IMR-90 (cell line): ENCODE measurements around the gene MTHFS. TPM values are rescaled to one million over a fixed set of nuclear protein-coding genes. Genes with fewer than 3 reads are reported as not detected.
A peak's percentile ranks its signal among the peaks of the same experiment; 100 is the strongest.

ENCODE experiments used
- ATAC-seq: fragments of 200-7000 bp; cut with Tn5 transposase; 2 replicates; pipeline ENCODE4 v1.9.1; 2020; ENCODE audit warnings: low read depth, mild to moderate bottlenecking, moderate library complexity
- BruUV-seq: library from RNA; stranded (reverse); fragments of 400-500 nt; replicated peaks from 2 replicates; lab custom pipeline; 2021; lab: Mats Ljungman, UMichigan
- CTCF ChIA-PET: fragments of 300-600 bp; formaldehyde crosslinking; extraction: SDS; loops from one replicate; lab custom pipeline; 2021; ENCODE audit warnings: antibody characterized with exemption; lab: Yijun Ruan, JAX
- POLR2A ChIA-PET: fragments of 300-600 bp; sonication (Branson Sonifier 250); formaldehyde crosslinking; loops from one replicate; lab custom pipeline; 2022; ENCODE audit warnings: antibody characterized with exemption; ENCODE audit not compliant: unreplicated experiment; lab: Charles Lee
- DNase-seq: peaks from one replicate; pipeline ENCODE4 v3.0.0; 2013
- H2AFZ ChIP-seq: replicated peaks from 2 replicates; pipeline ENCODE3; 2013; ENCODE audit warnings: low read length, mild to moderate bottlenecking; ENCODE audit not compliant: poor library complexity
- H2AK5ac ChIP-seq: 2 replicates; pipeline ENCODE4 v1.6.1; 2013; ENCODE audit warnings: low read depth, low read length, inconsistent platforms
- H2AK9ac ChIP-seq: replicated peaks from 2 replicates; pipeline ENCODE3; 2013; ENCODE audit warnings: mild to moderate bottlenecking, low read depth, low read length, moderate library complexity; ENCODE audit not compliant: poor library complexity
- H2BK120ac ChIP-seq: 2 replicates; pipeline ENCODE4 v1.6.1; 2013; ENCODE audit warnings: low read depth, low read length, inconsistent platforms
- H2BK15ac ChIP-seq: 3 replicates; pipeline ENCODE4 v1.6.1; 2013; ENCODE audit warnings: low read depth, low read length, inconsistent platforms
- H2BK20ac ChIP-seq: 2 replicates; pipeline ENCODE4 v1.6.1; 2013; ENCODE audit warnings: low read depth, mild to moderate bottlenecking, inconsistent platforms, low read length, moderate library complexity
- H2BK5ac ChIP-seq: 2 replicates; pipeline ENCODE4 v1.6.1; 2013; ENCODE audit warnings: mild to moderate bottlenecking, low read depth, low read length, inconsistent platforms; ENCODE audit not compliant: poor library complexity, severe bottlenecking
- H3K14ac ChIP-seq: replicated peaks from 2 replicates; pipeline ENCODE4 v1.6.1; 2013; ENCODE audit warnings: low read depth, low read length, inconsistent platforms
- H3K18ac ChIP-seq: 2 replicates; pipeline ENCODE4 v1.6.1; 2013; ENCODE audit warnings: low read depth, low read length, control low read depth
- H3K23ac ChIP-seq: 2 replicates; pipeline ENCODE4 v1.6.1; 2013; ENCODE audit warnings: low read depth, low read length, inconsistent platforms
- H3K27ac ChIP-seq: 2 replicates; pipeline ENCODE4 v1.5.1; 2013; ENCODE audit warnings: mild to moderate bottlenecking, control low read depth, low read length; ENCODE audit not compliant: insufficient read depth
- H3K27me3 ChIP-seq: 2 replicates; pipeline ENCODE4 v1.6.1; 2013; ENCODE audit warnings: low read length; ENCODE audit not compliant: control insufficient read depth, insufficient read depth
- H3K36me3 ChIP-seq: 2 replicates; pipeline ENCODE4 v1.6.1; 2013; ENCODE audit warnings: low read length, mixed read lengths; ENCODE audit not compliant: control insufficient read depth, insufficient read depth
- H3K4ac ChIP-seq: 2 replicates; pipeline ENCODE4 v1.6.1; 2013; ENCODE audit warnings: low read depth, low read length, inconsistent platforms
- H3K4me1 ChIP-seq: 2 replicates; pipeline ENCODE4 v1.6.1; 2013; ENCODE audit warnings: low read length, mixed read lengths; ENCODE audit not compliant: control insufficient read depth, insufficient read depth
- H3K4me2 ChIP-seq: 2 replicates; pipeline ENCODE4 v1.6.1; 2013; ENCODE audit warnings: low read depth, mild to moderate bottlenecking, control low read depth, low read length, moderate library complexity
- H3K4me3 ChIP-seq: 2 replicates; pipeline ENCODE4 v1.5.1; 2013; ENCODE audit warnings: low read depth, mild to moderate bottlenecking, control low read depth, low read length, moderate library complexity; ENCODE audit not compliant: insufficient read depth
- H3K56ac ChIP-seq: 2 replicates; pipeline ENCODE4 v1.6.1; 2013; ENCODE audit warnings: low read length, inconsistent platforms; ENCODE audit not compliant: insufficient read depth; ENCODE audit errors: extremely low read depth
- H3K79me1 ChIP-seq, 2 experiments: 2 replicates each; pipeline ENCODE4 v1.6.1; 2013; ENCODE audit warnings: low read length in 2 of 2, inconsistent platforms in 1 of 2, low read depth in 1 of 2
- H3K9ac ChIP-seq: 2 replicates; pipeline ENCODE4 v1.6.1; 2013; ENCODE audit warnings: low read depth, low read length, control low read depth
- H3K9me1 ChIP-seq: 2 replicates; pipeline ENCODE4 v1.6.1; 2013; ENCODE audit warnings: low read length, inconsistent platforms; ENCODE audit not compliant: insufficient read depth
- H3K9me3 ChIP-seq: 2 replicates; pipeline ENCODE4 v1.6.1; 2013; ENCODE audit warnings: low read length; ENCODE audit not compliant: control insufficient read depth, insufficient read depth
- H4K20me1 ChIP-seq: 2 replicates; pipeline ENCODE4 v1.6.1; 2013; ENCODE audit warnings: low read length, inconsistent platforms; ENCODE audit not compliant: insufficient read depth
- H4K5ac ChIP-seq: 2 replicates; pipeline ENCODE4 v1.6.1; 2013; ENCODE audit warnings: mild to moderate bottlenecking, low read depth, low read length, control low read depth
- H4K8ac ChIP-seq, 2 experiments: 2 replicates each; pipeline ENCODE4 v1.6.1; 2013; ENCODE audit warnings: low read depth in 2 of 2, low read length in 2 of 2, control low read depth in 1 of 2, inconsistent platforms in 1 of 2
- H4K91ac ChIP-seq: 2 replicates; pipeline ENCODE4 v1.6.1; 2013; ENCODE audit warnings: low read depth, low read length, inconsistent platforms; ENCODE audit not compliant: insufficient read depth
- BHLHE40 ChIP-seq: fragments of 150-350 bp; IDR thresholded peaks from 2 replicates; pipeline ENCODE4 v1.6.1; 2016; ENCODE audit warnings: mild to moderate bottlenecking, low read depth, low read length
- CEBPB ChIP-seq: IDR thresholded peaks from 2 replicates; pipeline ENCODE4 v1.6.1; 2012; ENCODE audit warnings: low read depth, low read length, improper control_type of control experiment
- CHD1 ChIP-seq: IDR thresholded peaks from 2 replicates; pipeline ENCODE4 v1.6.1; 2012; ENCODE audit warnings: low read depth, low read length, improper control_type of control experiment
- FOS ChIP-seq: fragments of 150-350 bp; IDR thresholded peaks from 2 replicates; pipeline ENCODE4 v1.6.1; 2016; ENCODE audit warnings: low read depth, low read length
- MAZ ChIP-seq: IDR thresholded peaks from 2 replicates; pipeline ENCODE4 v1.6.1; 2012; ENCODE audit warnings: low read depth, mild to moderate bottlenecking, low read length, improper control_type of control experiment, moderate library complexity, borderline replicate concordance
- MXI1 ChIP-seq: IDR thresholded peaks from 2 replicates; pipeline ENCODE4 v1.6.1; 2012; ENCODE audit warnings: low read depth, mild to moderate bottlenecking, low read length, moderate library complexity, borderline replicate concordance
- NFE2L2 ChIP-seq: fragments of 150-350 bp; IDR thresholded peaks from 2 replicates; pipeline ENCODE4 v1.6.1; 2016; ENCODE audit warnings: low read depth, mild to moderate bottlenecking, low read length
- RCOR1 ChIP-seq: IDR thresholded peaks from 2 replicates; pipeline ENCODE4 v1.6.1; 2012; ENCODE audit warnings: mild to moderate bottlenecking, low read length, improper control_type of control experiment; ENCODE audit not compliant: insufficient replicate concordance
- RFX5 ChIP-seq: IDR thresholded peaks from 2 replicates; pipeline ENCODE4 v1.8.0; 2012; ENCODE audit warnings: low read depth, mild to moderate bottlenecking, low read length, moderate library complexity
- SMC3 ChIP-seq: fragments of 150-350 bp; IDR thresholded peaks from 2 replicates; pipeline ENCODE4 v1.6.1; 2016; ENCODE audit warnings: low read depth, mild to moderate bottlenecking, antibody characterized with exemption, low read length, moderate library complexity
- USF2 ChIP-seq: fragments of 150-350 bp; IDR thresholded peaks from 2 replicates; pipeline ENCODE4 v1.6.1; 2017; ENCODE audit warnings: mild to moderate bottlenecking, antibody characterized with exemption, low read length, low read depth
- WGBS, 2 experiments: methylation state at CpG; one replicate each; pipeline versions ENCODE4 v1.1.5 to v1.1.7; 2013; ENCODE audit warnings: missing lambda C conversion rate in 2 of 2; ENCODE audit not compliant: insufficient read length in 1 of 2; ENCODE audit errors: extremely low coverage in 2 of 2; 5-methylcytosine and 5-hydroxymethylcytosine counted together
- dilution Hi-C: fragments of 300-500 bp; cut with HindIII; formaldehyde crosslinking; loops from one replicate; pipeline ENCODE4 v1.14.3; 2018; ENCODE audit warnings: low sequenced_read_pairs; ENCODE audit not compliant: unreplicated experiment
- in situ Hi-C: fragments of 300-500 bp; cut with MboI; formaldehyde crosslinking; loops from 3 replicates; pipeline ENCODE4 v1.14.3; 2019; ENCODE audit warnings: low sequenced_read_pairs, inconsistent platforms, mixed read lengths
- intact Hi-C: fragments of 100-400 bp; cut with micrococcal nuclease; formaldehyde crosslinking; loops from 2 replicates; pipeline ENCODE4 v1.10.0; 2022
- polyA plus RNA-seq, 3 experiments: library from polyadenylated mRNA; depleted of rRNA; stranded (reverse); fragments of >200 nt; gene quantifications; 2 replicates each; pipeline ENCODE4 v1.2.3, GENCODE V29; 2012; ENCODE audit warnings: low replicate concordance in 1 of 3
- total RNA-seq: library from RNA; depleted of rRNA; stranded (reverse); fragments of >200 nt; gene quantifications from 2 replicates; pipeline ENCODE4 v1.2.3, GENCODE V29; 2012
- TF ChIP-seq, protein P1 (sequence below): fragments of 150-350 bp; IDR thresholded peaks from 2 replicates; pipeline ENCODE4 v1.6.1; 2016; ENCODE audit warnings: low read depth, mild to moderate bottlenecking, low read length, moderate library complexity, borderline replicate concordance

The MTHFS gene
- total and polyA plus RNA-seq, 2 of the 4 experiments (the other 2 are of a cell fraction), result 5.5 to 6.3 TPM

DNA sequence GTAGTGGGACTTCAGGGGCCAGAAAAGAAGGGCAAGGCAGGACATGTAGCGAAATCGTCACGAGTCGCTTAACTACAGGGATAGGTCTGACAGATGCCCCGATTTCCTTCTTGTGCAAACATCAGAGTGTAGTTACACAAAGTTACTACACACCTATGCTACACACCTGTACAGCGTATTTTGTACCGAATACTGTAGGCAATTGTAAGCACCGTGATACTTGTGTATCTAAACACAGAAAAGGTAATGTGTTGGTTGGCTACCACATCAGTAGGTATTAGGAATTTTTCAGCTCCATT, 515 bp upstream of the MTHFS start:
- Histone ChIP-seq H3K9me1 (peaks cover 7% of the 10 kb centered on the region), H4K8ac (peak overlapping the region; percentile 71 to 96), H4K20me1 (no peaks in the 10 kb centered on the region), H3K56ac (no peak overlapping the region), H3K18ac (peak overlapping the region; percentile 77), H3K14ac (peak overlapping the region; percentile 34), H4K91ac (peak overlapping the region; percentile 70), H3K27me3 (no peaks in the 10 kb centered on the region), H2BK5ac (peak overlapping the region; percentile 71), H3K4me1 (peaks cover 8% of the 10 kb centered on the region), H3K4ac (peak overlapping the region; percentile 83), H2BK15ac (peak overlapping the region; percentile 38; the same call in 2 of the 3 replicates), H2BK120ac (peak overlapping the region; percentile 55; the same call in 1 of the 2 replicates), H3K4me3 (peak overlapping the region; percentile 83), H2AK5ac (peak overlapping the region; percentile 41), H3K79me1 (peaks cover 7 to 24% of the 10 kb centered on the region in 2 experiments), H3K4me2 (peak overlapping the region; percentile 76), H2AFZ (peak overlapping the region; percentile 100), H3K36me3 (no peaks in the 10 kb centered on the region), H3K9me3 (no peaks in the 10 kb centered on the region), H2BK20ac (no peak overlapping the region), H3K27ac (peak overlapping the region; percentile 88), H2AK9ac (peak overlapping the region; percentile 83), H3K9ac (peak overlapping the region; percentile 81), H4K5ac (peak overlapping the region; percentile 95), H3K23ac (peak overlapping the region; percentile 76; the same call in 1 of the 2 replicates)
- TF ChIP-seq CHD1 (no peak), RCOR1 (no peak), SMC3 (no peak), RFX5 (no peak), NFE2L2 (no peak), MAZ (no peak), CEBPB (no peak), BHLHE40 (no peak), USF2 (no peak), FOS (no peak), MXI1 (no peak)
- TF ChIP-seq, protein P1, sequence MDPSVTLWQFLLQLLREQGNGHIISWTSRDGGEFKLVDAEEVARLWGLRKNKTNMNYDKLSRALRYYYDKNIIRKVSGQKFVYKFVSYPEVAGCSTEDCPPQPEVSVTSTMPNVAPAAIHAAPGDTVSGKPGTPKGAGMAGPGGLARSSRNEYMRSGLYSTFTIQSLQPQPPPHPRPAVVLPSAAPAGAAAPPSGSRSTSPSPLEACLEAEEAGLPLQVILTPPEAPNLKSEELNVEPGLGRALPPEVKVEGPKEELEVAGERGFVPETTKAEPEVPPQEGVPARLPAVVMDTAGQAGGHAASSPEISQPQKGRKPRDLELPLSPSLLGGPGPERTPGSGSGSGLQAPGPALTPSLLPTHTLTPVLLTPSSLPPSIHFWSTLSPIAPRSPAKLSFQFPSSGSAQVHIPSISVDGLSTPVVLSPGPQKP, result no peak
- ATAC-seq, result no peak
- in situ Hi-C loops (no loop called here), intact Hi-C loops (loop anchor here (5.0 kb wide), 1 partner anchor 275 kb away; no protein-coding TSS in a partner anchor), dilution Hi-C loops (no loop called here)
- WGBS, 2 experiments, result no CpG with 5 or more reads among the region's 8 CpGs
- CTCF ChIA-PET, result no interaction called here
- POLR2A ChIA-PET, result no interaction called here
- DNase-seq, result no peak
- BruUV-seq, result no TSS peak
